Memory B cell (primary cell): ENCODE results near the gene PTCD1.

Experiments used
- ATAC-seq: fragments of 150-1000 bp; cut with Tn5 transposase; 2 replicates; pipeline ENCODE4 v1.10.0; 2021; ENCODE audit warnings: low read depth, mild to moderate bottlenecking, moderate library complexity
- DNase-seq, 2 donors: peaks; one replicate each; pipeline ENCODE4 v3.0.0; 2022; ENCODE audit warnings: low spot score in 2 of 2
- H3K27ac Mint-ChIP-seq: one replicate; pipeline ENCODE4 v1.8.0; 2022; ENCODE audit warnings: mild to moderate bottlenecking, moderate library complexity, mixed read lengths
- H3K27me3 Mint-ChIP-seq: one replicate; pipeline ENCODE4 v1.8.0; 2022; ENCODE audit warnings: mixed read lengths
- H3K36me3 Mint-ChIP-seq: one replicate; pipeline ENCODE4 v1.8.0; 2022; ENCODE audit warnings: mild to moderate bottlenecking, mixed read lengths
- H3K4me1 Mint-ChIP-seq: one replicate; pipeline ENCODE4 v1.8.0; 2022; ENCODE audit warnings: mixed read lengths
- H3K4me3 Mint-ChIP-seq: one replicate; pipeline ENCODE4 v1.8.0; 2022; ENCODE audit warnings: mild to moderate bottlenecking, moderate library complexity, mixed read lengths
- H3K9me3 Mint-ChIP-seq: one replicate; pipeline ENCODE4 v1.8.0; 2022; ENCODE audit warnings: mixed read lengths

Gene PTCD1

DNA sequence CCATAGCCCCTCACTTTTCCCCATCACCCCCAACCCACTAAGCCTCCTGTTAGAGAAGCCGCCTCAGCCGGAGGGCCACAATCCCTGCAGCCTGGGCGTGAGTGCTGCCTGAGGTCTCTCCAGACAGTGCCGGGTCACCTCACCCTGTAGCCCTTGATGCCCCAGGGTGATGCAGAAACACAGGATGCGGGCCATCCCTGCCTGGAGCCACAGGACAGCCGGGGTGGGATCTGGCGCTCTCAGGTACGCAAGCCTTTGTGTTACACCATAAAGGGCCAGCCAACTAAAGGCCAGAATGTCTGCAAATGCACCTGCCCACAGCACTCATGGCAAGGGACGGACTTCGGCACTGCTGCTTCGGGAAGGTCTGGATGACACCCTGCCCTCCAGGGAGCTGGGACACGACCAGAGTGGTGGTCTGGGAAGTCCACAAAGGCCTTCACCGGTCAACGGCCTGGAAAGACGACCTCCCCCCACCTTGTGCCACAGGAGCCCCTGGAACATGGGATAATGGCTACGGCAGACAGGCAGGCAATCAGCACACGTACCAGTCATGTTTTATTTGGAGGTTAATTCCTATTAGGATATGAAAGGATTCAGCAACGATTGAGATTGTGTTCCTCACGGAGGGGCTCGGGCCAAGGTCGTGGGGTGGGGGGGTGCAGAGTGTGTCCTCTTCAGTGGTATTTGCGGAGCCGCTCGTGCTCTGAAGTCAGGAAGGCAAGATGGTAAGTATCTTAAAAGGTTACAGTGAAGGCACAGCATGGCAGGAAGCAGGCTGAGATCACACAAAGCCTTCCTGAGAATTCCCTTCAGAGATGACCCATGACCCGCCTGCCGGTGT is 19.3 kb upstream of the PTCD1 start:
- H3K27me3 Mint-ChIP-seq: no peaks in the 10 kb centered on the region
- no peaks in the 10 kb centered on the region for H3K9me3 Mint-ChIP-seq
- peaks cover 11% of the 10 kb centered on the region for H3K36me3 Mint-ChIP-seq
- no peak for ATAC-seq
- H3K4me1 Mint-ChIP-seq: peaks cover 11% of the 10 kb centered on the region
- no peak overlapping the region for H3K27ac Mint-ChIP-seq
- no peak overlapping the region for H3K4me3 Mint-ChIP-seq
- DNase-seq: no peak

DNA sequence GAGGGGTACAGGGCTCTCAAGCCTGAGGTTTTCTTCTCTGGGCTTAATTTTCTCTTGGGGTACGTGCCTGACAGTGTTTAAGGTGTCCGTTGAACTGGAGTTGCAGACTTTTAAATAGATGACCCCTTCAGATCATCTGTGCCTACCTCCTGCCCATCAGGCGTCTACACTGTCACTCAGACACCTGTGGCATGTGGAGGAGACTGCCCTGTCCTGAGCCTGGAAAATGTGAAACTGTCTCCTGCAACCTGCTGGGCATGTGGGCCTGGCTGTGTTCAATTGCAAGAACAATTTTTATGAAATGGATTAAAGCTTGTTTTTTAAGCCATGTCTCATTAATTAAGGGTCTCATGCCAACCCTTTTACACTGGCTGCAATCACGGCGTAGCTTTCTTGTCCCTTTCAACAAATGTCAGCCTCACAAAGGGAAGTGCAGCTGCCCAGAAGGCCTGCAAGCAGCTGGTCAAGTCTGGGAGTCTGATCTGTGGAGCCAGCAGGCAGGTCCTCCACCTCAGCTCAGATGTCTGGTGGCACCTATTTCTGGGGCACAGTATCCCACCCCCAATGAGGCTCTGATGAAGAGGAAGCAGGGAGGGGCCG is 18.6 kb upstream of the PTCD1 start:
- Mint-ChIP-seq H3K36me3 (peaks cover 11% of the 10 kb centered on the region), H3K4me3 (no peak overlapping the region), H3K4me1 (peaks cover 9% of the 10 kb centered on the region)

DNA sequence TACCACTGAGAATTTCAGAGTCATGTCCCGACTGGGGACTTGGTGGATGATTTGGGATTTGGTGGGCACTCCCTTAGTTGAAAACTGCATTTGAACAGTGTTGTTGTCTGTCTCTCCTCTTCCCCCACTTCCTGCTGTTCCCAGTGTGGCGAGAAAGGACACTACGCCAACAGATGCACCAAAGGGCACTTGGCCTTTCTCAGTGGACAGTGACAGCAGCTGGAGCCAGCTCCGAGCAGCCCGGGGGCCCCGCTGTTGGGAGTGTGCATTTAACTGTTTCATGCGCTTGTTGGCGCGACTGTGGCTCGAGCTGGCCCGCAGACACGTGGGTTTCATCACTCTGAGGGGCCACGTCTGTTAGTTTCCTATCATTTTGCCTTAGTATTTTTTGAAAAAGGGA is 17.7 kb upstream of the PTCD1 start:
- peaks cover 9% of the 10 kb centered on the region for H3K4me1 Mint-ChIP-seq
- H3K27ac Mint-ChIP-seq: no peak overlapping the region
- ATAC-seq (no peak), DNase-seq (no peak)
- peaks cover 11% of the 10 kb centered on the region for H3K36me3 Mint-ChIP-seq
- H3K4me3 Mint-ChIP-seq: no peak overlapping the region
- H3K27me3 Mint-ChIP-seq: no peaks in the 10 kb centered on the region
- no peaks in the 10 kb centered on the region for H3K9me3 Mint-ChIP-seq

More for the DNA sequence above, 18.6 kb upstream of the PTCD1 start:
- ATAC-seq (no peak), DNase-seq (no peak)
- H3K9me3 Mint-ChIP-seq: no peaks in the 10 kb centered on the region
- H3K27me3 Mint-ChIP-seq: no peaks in the 10 kb centered on the region
- no peak overlapping the region for H3K27ac Mint-ChIP-seq

DNA sequence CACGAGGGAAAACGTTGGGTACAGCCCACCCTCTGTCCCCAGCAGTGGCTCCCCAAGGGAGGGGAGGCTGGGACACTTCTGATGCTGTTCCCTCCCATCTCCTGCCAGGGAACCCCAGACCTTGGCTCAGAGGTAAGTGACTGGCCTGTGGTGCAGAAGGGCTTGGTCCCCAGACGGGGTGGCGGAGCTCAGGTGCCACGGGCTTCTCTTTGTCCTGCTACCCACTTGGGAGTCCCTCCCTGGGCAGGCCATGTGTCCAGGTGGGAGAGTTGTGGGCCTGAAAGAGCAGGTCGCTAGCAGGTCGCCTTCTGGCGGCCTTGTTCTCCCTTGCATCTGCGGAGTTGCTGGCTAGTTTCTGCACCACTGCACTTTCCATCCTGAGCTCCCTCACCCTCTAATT is 17.3 kb upstream of the PTCD1 start:
- peaks cover 9% of the 10 kb centered on the region for H3K4me1 Mint-ChIP-seq
- no peak overlapping the region for H3K27ac Mint-ChIP-seq
- no peak overlapping the region for H3K4me3 Mint-ChIP-seq
- peaks cover 14% of the 10 kb centered on the region for H3K36me3 Mint-ChIP-seq
- DNase-seq (no peak), ATAC-seq (no peak)
- no peaks in the 10 kb centered on the region for H3K9me3 Mint-ChIP-seq
- H3K27me3 Mint-ChIP-seq: no peaks in the 10 kb centered on the region

DNA sequence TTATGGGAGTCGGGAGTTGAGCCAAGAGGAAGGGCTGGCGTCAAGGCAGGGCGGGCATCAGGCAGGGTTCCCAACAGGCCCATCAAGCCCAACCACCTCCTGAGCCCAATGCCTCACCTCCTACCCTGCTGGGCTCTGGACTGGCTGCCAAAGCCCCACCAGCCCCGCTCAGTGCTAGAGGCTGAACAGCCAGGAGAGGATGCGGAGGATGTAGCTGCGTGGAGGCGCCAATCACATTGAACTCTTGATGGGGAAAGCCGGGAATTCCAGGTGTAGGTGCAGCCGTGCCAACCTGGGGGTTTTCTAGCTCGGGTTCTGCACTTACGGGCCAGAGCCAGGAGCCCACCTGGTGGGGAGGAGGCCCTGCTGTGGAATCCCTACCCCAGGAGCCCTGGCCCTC is 14.5 kb upstream of the PTCD1 start:
- no peak overlapping the region for H3K27ac Mint-ChIP-seq

DNA sequence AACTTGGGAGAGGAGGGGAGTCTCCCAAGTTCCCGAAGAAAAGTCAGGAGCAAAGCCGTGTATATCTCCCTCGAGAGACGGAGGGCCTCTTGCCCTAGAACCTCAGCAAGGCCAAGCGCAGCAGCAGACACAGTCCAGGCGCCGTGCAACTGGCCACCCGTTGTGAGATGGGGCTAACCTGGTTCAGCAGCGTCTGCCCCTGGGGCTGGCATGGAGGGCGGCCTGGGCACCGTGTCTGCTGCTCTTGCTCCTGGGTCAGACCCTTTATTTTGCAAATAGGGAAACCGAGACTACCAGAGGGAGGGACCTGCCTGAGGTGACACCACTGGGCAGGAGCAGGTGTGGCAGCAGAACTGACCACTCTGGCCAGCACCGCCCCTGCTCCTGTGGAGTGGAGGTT is 13.9 kb upstream of the PTCD1 start:
- no peak overlapping the region for H3K27ac Mint-ChIP-seq
- H3K9me3 Mint-ChIP-seq: no peaks in the 10 kb centered on the region
- no peaks in the 10 kb centered on the region for H3K27me3 Mint-ChIP-seq
- H3K4me3 Mint-ChIP-seq: no peak overlapping the region
- DNase-seq (no peak), ATAC-seq (no peak)
- H3K36me3 Mint-ChIP-seq: peaks cover 18% of the 10 kb centered on the region
- H3K4me1 Mint-ChIP-seq: peaks cover 6% of the 10 kb centered on the region

More for the DNA sequence above, 14.5 kb upstream of the PTCD1 start:
- H3K27me3 Mint-ChIP-seq: no peaks in the 10 kb centered on the region
- no peak for DNase-seq
- peaks cover 18% of the 10 kb centered on the region for H3K36me3 Mint-ChIP-seq
- no peak overlapping the region for H3K4me3 Mint-ChIP-seq
- no peaks in the 10 kb centered on the region for H3K9me3 Mint-ChIP-seq
- no peak for ATAC-seq
- peaks cover 6% of the 10 kb centered on the region for H3K4me1 Mint-ChIP-seq

DNA sequence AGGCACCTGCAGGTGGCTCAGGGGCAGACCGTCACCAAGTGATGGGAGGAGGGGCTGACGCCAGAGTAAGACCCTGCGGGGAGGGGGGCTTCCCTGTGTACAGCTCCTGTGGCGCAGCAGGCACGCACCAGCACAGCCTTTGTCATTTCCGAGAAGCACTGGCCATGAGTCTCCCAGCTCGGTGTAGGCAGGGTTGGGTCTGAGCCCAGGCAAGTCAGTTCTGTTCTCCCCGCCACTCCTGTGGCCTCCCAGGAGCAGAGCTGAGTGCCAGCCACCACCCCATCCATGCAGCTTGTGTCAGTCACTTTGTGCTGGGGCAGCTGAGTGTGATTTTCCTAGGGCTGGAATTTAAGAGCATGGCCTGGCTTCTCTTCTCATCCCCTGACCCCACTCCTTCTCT is 13.3 kb upstream of the PTCD1 start:
- H3K27ac Mint-ChIP-seq: no peak overlapping the region
- DNase-seq (no peak), ATAC-seq (no peak)
- H3K4me3 Mint-ChIP-seq: no peak overlapping the region
- no peaks in the 10 kb centered on the region for H3K9me3 Mint-ChIP-seq
- H3K27me3 Mint-ChIP-seq: no peaks in the 10 kb centered on the region
- peaks cover 6% of the 10 kb centered on the region for H3K4me1 Mint-ChIP-seq
- peaks cover 18% of the 10 kb centered on the region for H3K36me3 Mint-ChIP-seq

DNA sequence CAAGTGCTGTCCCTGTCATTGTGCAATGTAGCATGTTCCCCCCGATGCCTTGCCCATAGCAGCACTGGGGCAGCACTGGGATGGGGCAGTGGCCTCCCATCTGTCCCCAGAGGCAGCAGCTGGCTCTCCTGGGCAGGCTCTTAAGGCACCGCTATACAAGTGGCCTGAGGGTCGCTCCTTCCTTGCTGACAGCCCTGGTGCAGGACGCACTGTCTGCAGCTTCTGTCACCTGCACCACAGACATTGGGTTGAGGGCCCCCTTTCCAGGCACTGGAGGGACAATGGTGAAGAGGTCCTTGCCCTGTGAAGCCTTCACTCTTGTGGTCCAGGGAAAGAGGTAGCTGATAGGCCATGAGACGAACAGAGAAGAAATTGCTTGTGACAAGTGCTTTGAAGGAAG is 10.7 kb upstream of the PTCD1 start:
- Mint-ChIP-seq H3K9me3 (no peaks in the 10 kb centered on the region), H3K27ac (peak overlapping the region; percentile 65), H3K36me3 (peaks cover 21% of the 10 kb centered on the region), H3K4me1 (peaks cover 6% of the 10 kb centered on the region), H3K27me3 (no peaks in the 10 kb centered on the region), H3K4me3 (no peak overlapping the region)
- DNase-seq (no peak), ATAC-seq (no peak)

DNA sequence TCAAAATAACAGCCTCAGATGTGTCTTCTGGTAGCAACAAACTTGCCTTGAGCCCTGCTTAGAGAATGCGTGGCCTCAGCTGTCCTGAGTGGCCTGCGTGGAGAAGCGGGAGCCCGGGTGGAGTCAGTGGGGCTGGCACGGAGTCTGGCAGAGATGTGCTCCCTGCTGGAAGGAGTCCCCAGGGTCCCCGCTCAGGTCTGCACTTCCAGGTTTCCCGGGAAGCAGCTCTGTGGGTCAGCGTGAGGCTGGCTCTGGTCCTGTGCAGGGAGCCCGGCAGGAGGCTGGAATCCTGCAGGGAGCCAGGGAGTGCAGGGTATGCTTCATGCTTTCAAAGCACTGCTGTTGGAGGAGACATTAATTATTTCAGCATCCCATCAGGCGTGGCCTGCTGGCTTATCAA is 10.3 kb upstream of the PTCD1 start:
- Mint-ChIP-seq H3K4me3 (no peak overlapping the region), H3K9me3 (no peaks in the 10 kb centered on the region), H3K36me3 (peaks cover 20% of the 10 kb centered on the region), H3K27me3 (no peaks in the 10 kb centered on the region), H3K4me1 (peaks cover 8% of the 10 kb centered on the region), H3K27ac (no peak overlapping the region)
- DNase-seq (no peak), ATAC-seq (no peak)

DNA sequence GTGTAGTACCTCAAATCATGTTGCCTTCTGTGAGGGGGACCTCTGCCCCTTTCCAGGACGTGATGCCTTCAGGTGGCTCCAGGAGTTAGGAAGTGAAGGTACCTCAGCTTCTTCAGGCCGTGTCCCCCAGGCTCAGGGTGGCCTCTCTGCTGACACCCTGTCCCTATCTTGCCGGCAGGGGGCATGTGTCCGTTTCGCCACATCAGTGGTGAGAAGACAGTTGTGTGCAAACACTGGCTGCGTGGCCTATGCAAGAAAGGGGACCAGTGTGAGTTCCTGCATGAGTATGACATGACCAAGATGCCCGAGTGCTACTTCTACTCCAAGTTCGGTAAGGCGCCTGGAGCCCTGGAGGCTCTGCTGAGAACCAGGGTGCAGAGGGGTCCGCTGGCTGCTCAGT is 9.3 kb upstream of the PTCD1 start:
- no peaks in the 10 kb centered on the region for H3K27me3 Mint-ChIP-seq
- DNase-seq (no peak), ATAC-seq (no peak)
- peaks cover 12% of the 10 kb centered on the region for H3K4me1 Mint-ChIP-seq
- H3K9me3 Mint-ChIP-seq: no peaks in the 10 kb centered on the region
- H3K27ac Mint-ChIP-seq: no peak overlapping the region
- peaks cover 20% of the 10 kb centered on the region for H3K36me3 Mint-ChIP-seq
- no peak overlapping the region for H3K4me3 Mint-ChIP-seq

DNA sequence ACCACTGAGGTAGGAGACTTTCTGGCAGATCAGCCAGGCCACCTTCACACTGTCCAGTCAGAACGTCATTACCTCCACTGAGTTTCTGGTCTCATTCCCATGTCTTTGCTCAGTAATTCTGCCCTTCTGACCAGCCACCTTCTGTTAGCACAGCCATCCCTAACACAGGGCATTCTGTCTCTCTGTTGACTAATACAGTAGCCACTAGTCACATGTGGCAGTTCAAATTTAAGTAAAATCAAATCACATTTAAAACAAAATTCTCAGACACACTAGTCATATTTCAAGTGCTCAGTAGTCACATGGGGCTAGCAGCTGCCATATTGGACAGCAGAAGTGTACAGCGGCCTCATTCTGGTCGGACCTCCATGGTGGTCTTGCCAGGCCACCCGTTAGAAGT is 7.5 kb upstream of the PTCD1 start:
- no peak overlapping the region for H3K4me3 Mint-ChIP-seq
- ATAC-seq (no peak), DNase-seq (no peak)
- no peak overlapping the region for H3K27ac Mint-ChIP-seq
- H3K9me3 Mint-ChIP-seq: no peaks in the 10 kb centered on the region
- H3K4me1 Mint-ChIP-seq: peaks cover 17% of the 10 kb centered on the region
- H3K27me3 Mint-ChIP-seq: no peaks in the 10 kb centered on the region
- peaks cover 22% of the 10 kb centered on the region for H3K36me3 Mint-ChIP-seq

DNA sequence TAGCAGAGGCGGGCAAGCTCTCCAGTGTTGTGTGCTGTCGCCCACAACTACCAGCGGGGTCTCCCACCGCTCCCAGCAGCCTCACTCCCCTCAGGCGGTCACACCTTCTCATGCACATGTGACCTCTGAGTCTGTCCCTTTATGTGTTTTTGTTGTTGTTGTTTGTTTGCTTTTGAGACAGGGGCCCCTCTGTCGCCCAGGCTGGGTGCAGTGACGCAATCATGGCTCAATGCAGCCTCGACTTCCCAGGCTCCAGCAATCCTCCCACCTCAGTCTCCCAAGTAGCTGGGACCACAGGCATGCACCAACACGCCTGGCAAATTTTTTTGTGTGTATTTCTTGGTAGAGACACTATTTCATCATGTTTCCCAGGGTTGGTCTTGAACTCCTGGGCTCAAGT is 1.6 kb upstream of the PTCD1 start:
- Mint-ChIP-seq H3K36me3 (peaks cover 9% of the 10 kb centered on the region), H3K4me3 (peak overlapping the region; percentile 96), H3K4me1 (peaks cover 28% of the 10 kb centered on the region), H3K9me3 (no peaks in the 10 kb centered on the region), H3K27me3 (no peaks in the 10 kb centered on the region), H3K27ac (peak overlapping the region; percentile 80)
- DNase-seq (no peak), ATAC-seq (no peak)

DNA sequence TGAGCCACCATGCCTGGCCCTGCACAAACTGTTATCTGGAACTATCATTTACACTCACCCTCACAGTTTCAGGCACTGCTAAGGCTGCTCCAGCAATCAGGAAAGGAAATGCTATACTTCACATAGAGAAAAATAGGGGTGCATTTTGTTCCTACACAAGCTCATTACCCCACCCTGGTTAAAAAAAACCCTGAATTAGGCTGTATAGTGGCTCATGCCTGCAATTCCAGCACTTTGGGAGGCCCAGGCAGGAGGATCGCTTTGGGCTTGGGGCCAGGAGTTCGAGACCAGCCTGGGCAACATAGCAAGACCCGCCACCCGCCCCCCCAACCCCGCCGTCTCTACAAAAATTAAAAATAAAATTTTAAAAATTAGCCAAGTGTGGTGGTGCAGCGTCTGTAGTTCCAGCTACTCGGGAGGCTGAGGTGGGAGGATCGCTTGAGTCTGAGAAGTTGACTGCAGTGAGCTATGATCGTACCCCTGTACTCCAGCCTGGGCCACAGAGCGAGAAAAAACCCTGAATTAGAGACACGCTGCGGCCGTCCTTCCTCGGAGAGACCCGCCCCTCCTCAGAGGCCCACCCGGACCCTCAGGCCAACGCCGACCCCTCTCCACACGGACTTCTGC is 539 bp downstream of the PTCD1 start:
- H3K4me3 Mint-ChIP-seq: peak overlapping the region; percentile 96
- peak overlapping the region; percentile 80 for H3K27ac Mint-ChIP-seq
- H3K27me3 Mint-ChIP-seq: no peaks in the 10 kb centered on the region
- DNase-seq (no peak), ATAC-seq (peak; percentile 15)
- H3K4me1 Mint-ChIP-seq: peaks cover 21% of the 10 kb centered on the region
- peaks cover 7% of the 10 kb centered on the region for H3K36me3 Mint-ChIP-seq
- H3K9me3 Mint-ChIP-seq: no peaks in the 10 kb centered on the region

DNA sequence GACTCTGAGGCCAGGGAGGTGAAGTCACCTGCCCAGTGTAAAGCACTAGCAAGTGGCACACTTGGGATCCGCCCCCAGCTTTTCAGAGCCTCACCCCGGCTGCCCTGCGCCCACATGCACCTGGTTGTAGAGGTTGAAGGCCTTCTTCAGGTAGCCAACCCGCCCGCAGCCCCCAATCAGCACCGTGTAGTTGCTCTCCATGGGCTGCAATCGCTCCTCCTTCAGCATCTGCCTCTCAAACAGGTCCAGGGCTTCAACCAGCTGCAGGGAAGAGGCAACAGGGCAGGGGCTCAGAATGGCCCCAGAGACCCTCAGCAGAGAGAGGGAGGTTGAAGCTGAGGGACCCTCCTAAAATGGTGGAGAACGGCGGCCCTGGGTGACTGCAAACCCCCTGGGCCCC is 5.4 kb downstream of the PTCD1 start:
- H3K4me3 Mint-ChIP-seq: no peak overlapping the region
- H3K36me3 Mint-ChIP-seq: peaks cover 11% of the 10 kb centered on the region
- H3K27ac Mint-ChIP-seq: no peak overlapping the region

More for the DNA sequence above, 5.4 kb downstream of the PTCD1 start:
- ATAC-seq: no peak
- H3K4me1 Mint-ChIP-seq: peaks cover 2% of the 10 kb centered on the region
- no peaks in the 10 kb centered on the region for H3K9me3 Mint-ChIP-seq
- DNase-seq: no peak
- H3K27me3 Mint-ChIP-seq: no peaks in the 10 kb centered on the region
